ENCODE data around the gene FAM120B.

- TF ChIP-seq ZNF274 (IDR thresholded peaks at IDR 0.05; ENCODE audit: low read depth, low read length): no peak
- no peak for TF ChIP-seq YY1 (IDR thresholded peaks at IDR 0.05; ENCODE audit: insufficient read depth, insufficient read length)
Measured at GRCh38 chr6:170446841-170447560, 140.4 kb downstream of the FAM120B start.
